Measurements from ENCODE around the gene UGT1A4. TPM values are rescaled to one million over a fixed set of nuclear protein-coding genes. Genes with fewer than 3 reads are reported as not detected.
"Not testable (repeated sequence)": the region's sequence is repeated elsewhere in the genome, so short reads cannot be mapped to it uniquely, and the experiment has no call there.

UGT1A4 gene
- total RNA-seq, 1 experiment from 2014 or later = not detected

GRCh38 chr2:233747283-233747544 lies 28.7 kb downstream of the UGT1A4 start:
- intact Hi-C loops (cut with micrococcal nuclease) = no loop called here
- H3K4me1 Mint-ChIP-seq (ENCODE audit: insufficient read depth, unreplicated experiment) = no peaks in the 10 kb centered on the region
- CTCF ChIA-PET = no interaction called here

GRCh38 chr2:233750689-233751088 lies 32.2 kb downstream of the UGT1A4 start:
- H3K4me1 Mint-ChIP-seq (ENCODE audit: insufficient read depth, unreplicated experiment); DNase-seq (ENCODE audit: unreplicated experiment); intact Hi-C loops (cut with micrococcal nuclease); BruUV-seq (replicated peaks); H3K4me3 Mint-ChIP-seq (ENCODE audit: unreplicated experiment); H3K27me3 Mint-ChIP-seq (ENCODE audit: insufficient read depth, unreplicated experiment); H3K36me3 Mint-ChIP-seq (ENCODE audit: insufficient read depth, unreplicated experiment); H3K27ac Mint-ChIP-seq (ENCODE audit: low read depth, unreplicated experiment): not testable (repeated sequence)
- peaks cover 18% of the 10 kb centered on the region for H3K9me3 Mint-ChIP-seq (ENCODE audit: unreplicated experiment)
- ChIA-PET CTCF (interaction anchor here (0.6 to 0.7 kb wide), 2 partner anchors 191 to 238 kb away, joined by 3 read pairs; no protein-coding TSS in a partner anchor), POLR2A (interaction anchor here (0.6 kb wide), 1 partner anchor 31 kb away, joined by 3 read pairs; no protein-coding TSS in a partner anchor)

More at GRCh38 chr2:233747283-233747544, 28.7 kb downstream of the UGT1A4 start:
- Mint-ChIP-seq H3K9me3 (ENCODE audit: unreplicated experiment) (peaks cover 18% of the 10 kb centered on the region), H3K4me3 (ENCODE audit: unreplicated experiment) (no peak overlapping the region), H3K36me3 (ENCODE audit: insufficient read depth, unreplicated experiment) (no peaks in the 10 kb centered on the region), H3K27me3 (ENCODE audit: insufficient read depth, unreplicated experiment) (no peaks in the 10 kb centered on the region), H3K27ac (ENCODE audit: low read depth, unreplicated experiment) (no peak overlapping the region)
- DNase-seq (ENCODE audit: unreplicated experiment) = no peak
- TF ChIP-seq CTCF (IDR thresholded peaks at IDR 0.05; ENCODE audit: unreplicated experiment) = no peak
- POLR2A ChIA-PET = interaction anchor here (0.6 kb wide), 1 partner anchor 74 kb away, joined by 3 read pairs; no protein-coding TSS in a partner anchor
- no TSS peak for BruUV-seq (replicated peaks)

- H3K27me3 Mint-ChIP-seq (ENCODE audit: insufficient read depth, unreplicated experiment); H3K27ac Mint-ChIP-seq (ENCODE audit: low read depth, unreplicated experiment); intact Hi-C loops (cut with micrococcal nuclease); BruUV-seq (replicated peaks); DNase-seq (ENCODE audit: unreplicated experiment); H3K4me1 Mint-ChIP-seq (ENCODE audit: insufficient read depth, unreplicated experiment); H3K4me3 Mint-ChIP-seq (ENCODE audit: unreplicated experiment); H3K36me3 Mint-ChIP-seq (ENCODE audit: insufficient read depth, unreplicated experiment): not testable (repeated sequence)
- peaks cover 18% of the 10 kb centered on the region for H3K9me3 Mint-ChIP-seq (ENCODE audit: unreplicated experiment)
- ChIA-PET CTCF (interaction anchor here (0.6 to 0.7 kb wide), 3 partner anchors 14 to 238 kb away, joined by 3 to 5 read pairs (median 3); no protein-coding TSS in a partner anchor), POLR2A (interaction anchor here (0.6 kb wide), 1 partner anchor 31 kb away, joined by 3 read pairs; no protein-coding TSS in a partner anchor)
Measured at GRCh38 chr2:233751212-233752009, 32.9 kb downstream of the UGT1A4 start.

- no peak for DNase-seq (ENCODE audit: unreplicated experiment)
- no peaks in the 10 kb centered on the region for H3K27me3 Mint-ChIP-seq (ENCODE audit: insufficient read depth, unreplicated experiment)
- no peaks in the 10 kb centered on the region for H3K4me1 Mint-ChIP-seq (ENCODE audit: insufficient read depth, unreplicated experiment)
- ChIA-PET POLR2A (no interaction called here), CTCF (no interaction called here)
- no peak for TF ChIP-seq CTCF (IDR thresholded peaks at IDR 0.05; ENCODE audit: unreplicated experiment)
- no peaks in the 10 kb centered on the region for H3K36me3 Mint-ChIP-seq (ENCODE audit: insufficient read depth, unreplicated experiment)
- H3K9me3 Mint-ChIP-seq (ENCODE audit: unreplicated experiment) = peaks cover 12% of the 10 kb centered on the region
- no peak overlapping the region for H3K4me3 Mint-ChIP-seq (ENCODE audit: unreplicated experiment)
- intact Hi-C loops (cut with micrococcal nuclease) = no loop called here
- no peak overlapping the region for H3K27ac Mint-ChIP-seq (ENCODE audit: low read depth, unreplicated experiment)
- BruUV-seq (replicated peaks) = no TSS peak
Measured at GRCh38 chr2:233754872-233755611, 36.5 kb downstream of the UGT1A4 start.

Measured in MCF 10A (cell line).